H9 (cell line): ENCODE measurements around the gene ANKRD13B. TPM values are rescaled to one million over a fixed set of nuclear protein-coding genes. Genes with fewer than 3 reads are reported as not detected.

Experiments
- DNase-seq: peaks from one replicate; pipeline ENCODE4 v3.0.0-alpha.2; 2017
- H2AFZ ChIP-seq: one replicate; pipeline ENCODE4 v1.6.1; 2013; ENCODE audit warnings: mild to moderate bottlenecking, low read length, control low read depth, moderate library complexity
- H2AK5ac ChIP-seq: 2 replicates; pipeline ENCODE4 v1.6.1; 2013; ENCODE audit warnings: low read length, control low read depth, mixed read lengths; ENCODE audit not compliant: insufficient read length
- H2BK120ac ChIP-seq: one replicate; pipeline ENCODE4 v1.6.1; 2013; ENCODE audit warnings: low read depth, mild to moderate bottlenecking, low read length, control low read depth, inconsistent platforms; ENCODE audit not compliant: poor library complexity, severe bottlenecking
- H2BK12ac ChIP-seq: 2 replicates; pipeline ENCODE4 v1.6.1; 2013; ENCODE audit warnings: low read length, control low read depth, mixed read lengths, low read depth; ENCODE audit not compliant: insufficient read length
- H2BK15ac ChIP-seq: 2 replicates; pipeline ENCODE4 v1.6.1; 2013; ENCODE audit warnings: low read depth, low read length, control low read depth
- H2BK20ac ChIP-seq: one replicate; pipeline ENCODE4 v1.6.1; 2013; ENCODE audit warnings: low read depth, mild to moderate bottlenecking, low read length, control low read depth, inconsistent platforms; ENCODE audit not compliant: poor library complexity, severe bottlenecking
- H2BK5ac ChIP-seq: 2 replicates; pipeline ENCODE4 v1.6.1; 2013; ENCODE audit warnings: low read length, control low read depth, mixed read lengths; ENCODE audit not compliant: insufficient read length
- H3K14ac ChIP-seq: 2 replicates; pipeline ENCODE4 v1.6.1; 2013; ENCODE audit warnings: low read length, control low read depth; ENCODE audit not compliant: insufficient read depth
- H3K18ac ChIP-seq: 2 replicates; pipeline ENCODE4 v1.6.1; 2013; ENCODE audit warnings: low read depth, mild to moderate bottlenecking, mixed read lengths, low read length, control low read depth; ENCODE audit not compliant: insufficient read length
- H3K23ac ChIP-seq: 2 replicates; pipeline ENCODE4 v1.6.1; 2013; ENCODE audit warnings: low read length, control low read depth, mixed read lengths, low read depth; ENCODE audit not compliant: insufficient read length
- H3K23me2 ChIP-seq: 2 replicates; pipeline ENCODE4 v1.6.1; 2013; ENCODE audit warnings: low read depth, mild to moderate bottlenecking, mixed read lengths, low read length, control low read depth; ENCODE audit not compliant: insufficient read length, poor library complexity, severe bottlenecking
- H3K27ac ChIP-seq: 2 replicates; pipeline ENCODE4 v1.5.1; 2013; ENCODE audit warnings: low read length, control low read depth, mixed read lengths, low read depth; ENCODE audit not compliant: insufficient read length
- H3K27me3 ChIP-seq: 2 replicates; pipeline ENCODE4 v1.6.1; 2013; ENCODE audit warnings: low read length, control low read depth, inconsistent platforms; ENCODE audit not compliant: insufficient read depth
- H3K4ac ChIP-seq: 2 replicates; pipeline ENCODE4 v1.6.1; 2013; ENCODE audit warnings: low read depth, mild to moderate bottlenecking, control low read depth, inconsistent platforms, low read length, moderate library complexity
- H3K4me1 ChIP-seq: 2 replicates; pipeline ENCODE4 v1.6.1; 2013; ENCODE audit warnings: low read length, control low read depth, inconsistent platforms; ENCODE audit not compliant: insufficient read depth
- H3K4me2 ChIP-seq: 2 replicates; pipeline ENCODE4 v1.6.1; 2013; ENCODE audit warnings: low read length, control low read depth, mixed read lengths; ENCODE audit not compliant: insufficient read length, insufficient read depth
- H3K56ac ChIP-seq: 2 replicates; pipeline ENCODE4 v1.6.1; 2013; ENCODE audit warnings: low read depth, mild to moderate bottlenecking, mixed read lengths, low read length, control low read depth; ENCODE audit not compliant: insufficient read length
- H3K79me1 ChIP-seq: 2 replicates; pipeline ENCODE4 v1.6.1; 2013; ENCODE audit warnings: low read depth, mild to moderate bottlenecking, moderate library complexity, low read length, control low read depth, inconsistent platforms; ENCODE audit not compliant: insufficient read depth, poor library complexity, severe bottlenecking
- H3K79me2 ChIP-seq: 2 replicates; pipeline ENCODE4 v1.6.1; 2013; ENCODE audit warnings: low read length, control low read depth, inconsistent platforms; ENCODE audit not compliant: insufficient read depth
- H3K9ac ChIP-seq: 2 replicates; pipeline ENCODE4 v1.6.1; 2013; ENCODE audit warnings: low read length, control low read depth, mixed read lengths; ENCODE audit not compliant: insufficient read length; ENCODE audit errors: extremely low read depth
- H3K9me3 ChIP-seq: one replicate; pipeline ENCODE4 v1.6.1; 2013; ENCODE audit warnings: low read depth, low read length, inconsistent platforms; ENCODE audit not compliant: control insufficient read depth
- H3T11ph ChIP-seq: one replicate; pipeline ENCODE4 v1.6.1; 2013; ENCODE audit warnings: mild to moderate bottlenecking, low read length, control low read depth, inconsistent platforms
- H4K20me1 ChIP-seq: one replicate; pipeline ENCODE4 v1.6.1; 2013; ENCODE audit not compliant: control insufficient read depth, insufficient read length, insufficient read depth
- H4K5ac ChIP-seq: 2 replicates; pipeline ENCODE4 v1.6.1; 2013; ENCODE audit warnings: low read depth, mild to moderate bottlenecking, mixed read lengths, low read length, control low read depth; ENCODE audit not compliant: insufficient read length
- H4K8ac ChIP-seq: replicated peaks from 2 replicates; pipeline ENCODE4 v1.6.1; 2013; ENCODE audit warnings: low read length, control low read depth, mixed read lengths, low read depth; ENCODE audit not compliant: insufficient read length
- H4K91ac ChIP-seq: 2 replicates; pipeline ENCODE4 v1.6.1; 2013; ENCODE audit warnings: low read depth, mild to moderate bottlenecking, moderate library complexity, mixed read lengths, low read length, control low read depth; ENCODE audit not compliant: insufficient read length
- H3K27ac Mint-ChIP-seq, 3 experiments: 2 replicates in 2 of 3; 3 replicates in 1 of 3; pipeline ENCODE4 v1.8.0; 2020 to 2021; ENCODE audit warnings: mixed read lengths in 3 of 3, mild to moderate bottlenecking in 1 of 3, moderate library complexity in 1 of 3
- H3K27me3 Mint-ChIP-seq: 2 replicates; pipeline ENCODE4 v1.8.0; 2021; ENCODE audit warnings: low read depth, mild to moderate bottlenecking, moderate library complexity, mixed read lengths
- H3K36me3 Mint-ChIP-seq, 3 experiments: 2 replicates in 2 of 3; 3 replicates in 1 of 3; pipeline ENCODE4 v1.8.0; 2020 to 2021; ENCODE audit warnings: low read depth in 3 of 3, mixed read lengths in 3 of 3; ENCODE audit not compliant: insufficient read depth in 1 of 3
- H3K4me1 Mint-ChIP-seq, 2 experiments: 2 replicates each; pipeline ENCODE4 v1.8.0; 2020; ENCODE audit warnings: mixed read lengths in 2 of 2
- H3K4me3 Mint-ChIP-seq, 2 experiments: 2 replicates in 1 of 2; 3 replicates in 1 of 2; pipeline ENCODE4 v1.8.0; 2020 to 2021; ENCODE audit warnings: mild to moderate bottlenecking in 2 of 2, mixed read lengths in 2 of 2, moderate library complexity in 1 of 2
- H3K9me3 Mint-ChIP-seq, 2 experiments: 2 replicates in 1 of 2; 3 replicates in 1 of 2; pipeline ENCODE4 v1.8.0; 2020; ENCODE audit warnings: mild to moderate bottlenecking in 2 of 2, mixed read lengths in 2 of 2, moderate library complexity in 1 of 2
- WGBS: extraction: QIAGEN DNeasy Blood & Tissue Kit; methylation state at CpG from one replicate; pipeline ENCODE4 v1.1.7; 2013; ENCODE audit warnings: missing lambda C conversion rate, low lambda C conversion rate, mixed read lengths; ENCODE audit not compliant: insufficient read length; ENCODE audit errors: extremely low coverage; 5-methylcytosine and 5-hydroxymethylcytosine counted together
- total RNA-seq: library from RNA; stranded (reverse); gene quantifications from 2 replicates; pipeline ENCODE4 v1.2.1, GENCODE V29; 2021
- TF ChIP-seq, protein P1 (sequence below): fragments of 200-600 bp; sonication (generic); conservative IDR thresholded peaks from 3 replicates; pipeline ENCODE4 v1.8.0; 2021; ENCODE audit warnings: antibody characterized with exemption, mild to moderate bottlenecking

ANKRD13B gene
- total RNA-seq, 1 experiment from 2014 or later = 24.2 TPM

GRCh38 chr17:29588017-29588561, 4.8 kb upstream of the ANKRD13B start:
- no peak overlapping the region for H2BK15ac ChIP-seq
- H4K91ac ChIP-seq = no peak overlapping the region

More at GRCh38 chr17:29588017-29588561, 4.8 kb upstream of the ANKRD13B start:
- Histone ChIP-seq H3K27me3 (no peaks in the 10 kb centered on the region), H2BK12ac (no peak overlapping the region), H4K5ac (no peak overlapping the region), H2AK5ac (no peak overlapping the region), H3K23ac (no peak overlapping the region), H3K14ac (no peak overlapping the region), H3K79me1 (peaks cover 4% of the 10 kb centered on the region), H2AFZ (no peak overlapping the region), H3K23me2 (peaks cover 34% of the 10 kb centered on the region), H3K79me2 (peaks cover 23% of the 10 kb centered on the region; the same call in 1 of the 2 replicates), H3K4me1 (peaks cover 15% of the 10 kb centered on the region; the same call in 1 of the 2 replicates), H2BK120ac (no peak overlapping the region), H4K20me1 (no peaks in the 10 kb centered on the region), H2BK20ac (no peak overlapping the region), H3K9ac (peak overlapping the region; percentile 0), H3K27ac (no peak overlapping the region), H3T11ph (no peak overlapping the region), H3K18ac (no peak overlapping the region), H4K8ac (no peak overlapping the region), H3K4me2 (peak overlapping the region; percentile 76), H3K4ac (no peak overlapping the region), H3K56ac (no peak overlapping the region), H2BK5ac (no peak overlapping the region), H3K9me3 (no peaks in the 10 kb centered on the region)
- H3K36me3 Mint-ChIP-seq = peaks cover 5 to 9% (median 7%) of the 10 kb centered on the region in 3 experiments; a peak in 6 of 7 replicates
- H3K9me3 Mint-ChIP-seq = no peaks in the 10 kb centered on the region
- peaks cover 52 to 66% of the 10 kb centered on the region in 2 experiments for H3K4me1 Mint-ChIP-seq
- DNase-seq = no peak
- peaks cover 3% of the 10 kb centered on the region; the same call in 1 of the 2 replicates for H3K27me3 Mint-ChIP-seq
- peak overlapping the region; percentile 78 to 87 for H3K4me3 Mint-ChIP-seq
- H3K27ac Mint-ChIP-seq = no peak overlapping the region
- TF ChIP-seq, protein P1, sequence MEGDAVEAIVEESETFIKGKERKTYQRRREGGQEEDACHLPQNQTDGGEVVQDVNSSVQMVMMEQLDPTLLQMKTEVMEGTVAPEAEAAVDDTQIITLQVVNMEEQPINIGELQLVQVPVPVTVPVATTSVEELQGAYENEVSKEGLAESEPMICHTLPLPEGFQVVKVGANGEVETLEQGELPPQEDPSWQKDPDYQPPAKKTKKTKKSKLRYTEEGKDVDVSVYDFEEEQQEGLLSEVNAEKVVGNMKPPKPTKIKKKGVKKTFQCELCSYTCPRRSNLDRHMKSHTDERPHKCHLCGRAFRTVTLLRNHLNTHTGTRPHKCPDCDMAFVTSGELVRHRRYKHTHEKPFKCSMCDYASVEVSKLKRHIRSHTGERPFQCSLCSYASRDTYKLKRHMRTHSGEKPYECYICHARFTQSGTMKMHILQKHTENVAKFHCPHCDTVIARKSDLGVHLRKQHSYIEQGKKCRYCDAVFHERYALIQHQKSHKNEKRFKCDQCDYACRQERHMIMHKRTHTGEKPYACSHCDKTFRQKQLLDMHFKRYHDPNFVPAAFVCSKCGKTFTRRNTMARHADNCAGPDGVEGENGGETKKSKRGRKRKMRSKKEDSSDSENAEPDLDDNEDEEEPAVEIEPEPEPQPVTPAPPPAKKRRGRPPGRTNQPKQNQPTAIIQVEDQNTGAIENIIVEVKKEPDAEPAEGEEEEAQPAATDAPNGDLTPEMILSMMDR = no peak
- no CpG with 5 or more reads among the region's 8 CpGs for WGBS
